IPS-20b (cell line): ENCODE data around the gene CCDC200.
A peak's percentile ranks its signal among the peaks of the same experiment; 100 is the strongest.

Source experiments
- H3K27ac ChIP-seq: one replicate; pipeline ENCODE4 v1.5.1; 2013; ENCODE audit warnings: low read length
- H3K27me3 ChIP-seq: 2 replicates; pipeline ENCODE4 v1.6.1; 2013; ENCODE audit warnings: mild to moderate bottlenecking, low read length, inconsistent platforms; ENCODE audit not compliant: insufficient read depth
- H3K36me3 ChIP-seq: 2 replicates; pipeline ENCODE4 v1.6.1; 2013; ENCODE audit warnings: low read depth, mild to moderate bottlenecking, inconsistent platforms, low read length, moderate library complexity; ENCODE audit not compliant: insufficient read depth
- H3K4me1 ChIP-seq: 2 replicates; pipeline ENCODE4 v1.6.1; 2013; ENCODE audit warnings: mild to moderate bottlenecking, control low read depth, inconsistent platforms, low read length, moderate library complexity; ENCODE audit not compliant: insufficient read depth
- H3K4me3 ChIP-seq: 2 replicates; pipeline ENCODE4 v1.5.1; 2013; ENCODE audit warnings: mild to moderate bottlenecking, low read length, inconsistent platforms
- H3K9ac ChIP-seq: 2 replicates; pipeline ENCODE4 v1.6.1; 2013; ENCODE audit warnings: low read depth, mild to moderate bottlenecking, inconsistent platforms, low read length, moderate library complexity
- H3K9me3 ChIP-seq: 2 replicates; pipeline ENCODE4 v1.6.1; 2013; ENCODE audit warnings: mild to moderate bottlenecking, low read depth, low read length, inconsistent platforms; ENCODE audit not compliant: insufficient read depth

Gene CCDC200

DNA sequence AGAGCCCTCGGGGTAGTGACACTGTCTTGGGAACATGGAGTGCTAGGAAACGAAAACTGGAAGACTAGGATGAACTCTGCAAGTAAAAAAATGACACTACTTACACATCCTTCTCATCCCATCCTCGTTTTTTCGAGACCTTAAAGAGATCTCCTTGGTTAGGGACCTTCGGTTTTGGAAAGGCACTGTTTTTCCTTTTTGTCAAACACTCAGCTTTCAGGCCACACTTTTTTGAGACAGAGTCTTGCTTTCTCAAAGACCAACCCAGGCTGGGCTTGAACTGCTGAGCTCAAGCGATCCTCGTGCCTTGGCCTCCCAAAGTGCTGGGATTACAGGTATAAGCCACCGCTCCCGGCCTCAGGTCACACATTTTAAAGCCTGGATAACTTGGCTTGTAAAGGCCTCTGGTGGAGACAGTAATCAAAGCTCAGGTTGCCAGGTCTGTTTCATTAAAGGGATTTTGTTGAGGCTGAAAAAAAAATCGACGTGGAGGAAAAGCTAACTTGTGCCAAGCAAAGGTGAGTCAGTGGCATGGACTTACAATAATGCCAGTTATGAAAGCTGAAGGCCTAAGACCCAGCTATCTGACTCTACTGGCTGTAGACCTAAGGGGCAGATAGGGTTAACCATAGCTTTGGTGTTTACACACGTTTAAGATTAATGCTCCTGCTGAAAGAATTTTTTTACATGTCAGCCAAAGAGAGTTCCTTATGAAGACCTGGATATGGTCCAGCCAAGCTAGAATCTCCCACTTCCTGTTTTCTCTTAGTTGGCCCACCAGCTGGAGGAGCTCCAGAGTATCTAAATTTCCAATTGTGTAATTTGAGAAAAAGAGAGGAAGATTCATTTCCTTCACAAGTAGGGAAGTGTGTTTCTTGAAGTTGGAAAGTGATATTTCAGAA is 56.6 kb downstream of the CCDC200 start:
- H3K4me3 ChIP-seq = peak overlapping the region; percentile 89
- no peak overlapping the region for H3K27ac ChIP-seq
- peaks cover 5% of the 10 kb centered on the region; the same call in 1 of the 2 replicates for H3K4me1 ChIP-seq
- no peaks in the 10 kb centered on the region for H3K9me3 ChIP-seq
- H3K36me3 ChIP-seq = peaks cover 13% of the 10 kb centered on the region
- no peaks in the 10 kb centered on the region for H3K27me3 ChIP-seq
- peak overlapping the region; percentile 87 for H3K9ac ChIP-seq
